HG03095 (cell line): ENCODE measurements around the gene TFPI2.

ENCODE experiments used
- ATAC-seq: cut with Tn5 transposase; IDR thresholded peaks from one replicate; pipeline ENCODE4 v1.9.1; 2021; ENCODE audit warnings: moderate library complexity; ENCODE audit not compliant: unreplicated experiment

Gene TFPI2

GRCh38 chr7:93860261-93860660 is 30.3 kb downstream of the TFPI2 start:
- ATAC-seq, result no peak

GRCh38 chr7:93858857-93859256 is 31.7 kb downstream of the TFPI2 start:
- ATAC-seq, result no peak

GRCh38 chr7:93856323-93856722 is 34.2 kb downstream of the TFPI2 start:
- ATAC-seq, result no peak

- no peak for ATAC-seq
Measured at GRCh38 chr7:93855797-93856196, 34.8 kb downstream of the TFPI2 start.

- no peak for ATAC-seq
Measured at GRCh38 chr7:93854480-93854879, 36.1 kb downstream of the TFPI2 start.

GRCh38 chr7:93851536-93851935 is 39.0 kb downstream of the TFPI2 start:
- no peak for ATAC-seq

DNA sequence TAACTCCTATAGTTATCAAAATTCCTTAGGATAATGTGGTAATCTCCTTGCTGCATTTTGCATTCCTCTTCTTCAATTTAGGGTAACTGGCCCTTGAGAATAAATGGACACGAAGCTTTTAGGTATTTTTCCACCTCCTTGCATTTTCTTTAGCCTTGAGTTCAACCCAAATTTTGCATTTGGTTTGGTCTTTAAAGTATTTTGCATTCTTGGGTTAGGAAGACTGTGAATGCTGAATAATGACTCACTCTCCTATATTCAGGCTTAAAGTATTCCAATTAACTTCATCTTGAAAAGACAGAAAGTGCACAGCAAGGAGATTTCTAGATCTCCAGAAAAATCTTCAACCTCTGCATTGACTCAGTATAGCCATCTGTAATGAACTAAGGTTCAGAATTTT is 47.3 kb downstream of the TFPI2 start:
- ATAC-seq, result no peak

DNA sequence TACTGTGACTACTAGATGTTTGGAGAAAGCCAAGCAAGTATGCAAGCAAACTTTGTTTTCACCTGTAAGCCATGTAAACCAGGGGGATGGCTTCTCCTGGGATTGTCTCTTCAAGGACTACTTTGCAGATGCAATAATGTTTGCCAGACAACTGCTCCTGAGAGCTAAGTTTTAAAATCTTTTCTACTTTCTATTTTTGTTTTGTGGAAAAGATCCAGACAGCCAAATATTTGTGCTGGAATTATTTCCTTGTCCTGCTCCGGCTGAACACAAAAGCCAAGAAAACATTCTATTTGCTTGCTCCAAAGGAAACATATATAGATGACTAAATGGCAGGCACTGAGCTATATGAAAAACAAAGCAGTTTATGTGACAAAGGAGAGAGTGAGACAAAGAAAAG is 51.6 kb downstream of the TFPI2 start:
- no peak for ATAC-seq

DNA sequence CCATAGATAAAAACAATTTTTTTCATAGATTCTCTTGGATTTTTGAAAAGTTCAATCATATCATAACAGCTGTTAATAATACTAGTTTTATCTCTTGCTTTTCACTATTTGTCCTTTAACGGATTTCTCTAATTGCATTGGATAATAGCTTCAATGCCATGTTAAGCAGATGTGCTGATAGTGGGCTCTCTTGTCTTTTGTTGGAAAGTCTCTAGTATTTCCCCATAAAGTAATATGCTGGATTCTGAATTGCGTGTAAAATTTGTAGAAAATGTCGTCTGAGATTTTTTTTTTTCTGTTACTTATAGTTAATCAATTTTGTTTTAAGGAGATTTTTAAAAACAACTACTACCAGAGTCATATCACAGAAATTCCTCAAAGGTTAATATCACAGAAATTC is 53.3 kb downstream of the TFPI2 start:
- ATAC-seq, result no peak

- ATAC-seq, result no peak
Measured at GRCh38 chr7:93836116-93836515, 54.4 kb downstream of the TFPI2 start.

- no peak for ATAC-seq
Measured at GRCh38 chr7:93835702-93836101, 54.9 kb downstream of the TFPI2 start.
